Colonic mucosa (tissue), 4 donors: Measurements from ENCODE around the gene RAMACL. TPM values are rescaled to one million over a fixed set of nuclear protein-coding genes. Genes with fewer than 3 reads are reported as not detected.

ENCODE experiments used
- DNase-seq: peaks from one replicate; pipeline ENCODE4 v3.0.0-alpha.2; 2020
- H3K27ac ChIP-seq: fragments of 200-600 bp; one replicate; pipeline ENCODE4 v1.8.0; 2021
- H3K27me3 ChIP-seq: fragments of 200-600 bp; one replicate; pipeline ENCODE4 v1.8.0; 2021
- H3K36me3 ChIP-seq: fragments of 200-600 bp; one replicate; pipeline ENCODE4 v1.8.0; 2021
- H3K4me1 ChIP-seq: fragments of 200-600 bp; one replicate; pipeline ENCODE4 v1.8.0; 2021; ENCODE audit warnings: mild to moderate bottlenecking
- H3K4me3 ChIP-seq: fragments of 200-600 bp; one replicate; pipeline ENCODE4 v1.8.0; 2021
- H3K9ac ChIP-seq, 2 donors: one replicate each; pipeline ENCODE4 v1.7.0; 2013; ENCODE audit warnings: control low read depth in 2 of 2, low read depth in 2 of 2, low read length in 2 of 2
- H3K9me3 ChIP-seq: fragments of 200-600 bp; one replicate; pipeline ENCODE4 v1.8.0; 2021
- CTCF ChIP-seq: fragments of 200-600 bp; IDR thresholded peaks from one replicate; pipeline ENCODE4 v1.8.0; 2022; ENCODE audit warnings: antibody characterized with exemption, mild to moderate bottlenecking
- intact Hi-C: fragments of 100-400 bp; cut with DNase I; formaldehyde crosslinking; loops from one replicate; pipeline ENCODE4 v1.14.1; 2022
- total RNA-seq, 2 donors: library from RNA; stranded (reverse); fragmentation: NEBNext Ultra II Directional in 1 of 2; extraction: Animal tissue kit (Norgen Biotek cat#: 25700) in 1 of 2; gene quantifications; one replicate each; pipeline ENCODE4 v1.2.1, GENCODE V29; 2021
- donor health status: healthy.
- donor health status: DM: no; HTN: no; CAD: no.
- donor health status: DM: no; HTN: no; CAD: no.

Gene RAMACL
- total RNA-seq, 2 donors from 2014 or later = 0.48 to 0.54 TPM

GRCh38 chr6:166620478-166621113 lies 34.1 kb upstream of the RAMACL start:
- H3K36me3 ChIP-seq = no peaks in the 10 kb centered on the region
- H3K4me1 ChIP-seq = no peaks in the 10 kb centered on the region
- no peak for DNase-seq
- H3K9me3 ChIP-seq = no peaks in the 10 kb centered on the region
- intact Hi-C loops = no loop called here
- no peak overlapping the region for H3K4me3 ChIP-seq
- H3K27ac ChIP-seq = no peak overlapping the region
- no peaks in the 10 kb centered on the region for H3K27me3 ChIP-seq
- TF ChIP-seq CTCF = no peak
- no peak overlapping the region for H3K9ac ChIP-seq

- TF ChIP-seq CTCF = no peak
- intact Hi-C loops = no loop called here
- Histone ChIP-seq H3K4me3 (no peak overlapping the region), H3K27me3 (no peaks in the 10 kb centered on the region), H3K27ac (no peak overlapping the region), H3K4me1 (no peaks in the 10 kb centered on the region), H3K36me3 (no peaks in the 10 kb centered on the region), H3K9me3 (no peaks in the 10 kb centered on the region), H3K9ac (no peak overlapping the region)
- DNase-seq = no peak
These were observed 33.4 kb upstream of the RAMACL start for GRCh38 chr6:166619912-166620311.

- DNase-seq = peak; percentile 11
- Histone ChIP-seq H3K27ac (no peak overlapping the region), H3K4me1 (no peaks in the 10 kb centered on the region)
These were observed 32.6 kb upstream of the RAMACL start for GRCh38 chr6:166618866-166619761.

GRCh38 chr6:166618251-166618650 lies 31.8 kb upstream of the RAMACL start:
- H3K9me3 ChIP-seq = no peaks in the 10 kb centered on the region
- no peaks in the 10 kb centered on the region for H3K36me3 ChIP-seq
- H3K4me1 ChIP-seq = no peaks in the 10 kb centered on the region
- H3K9ac ChIP-seq = no peak overlapping the region
- H3K27me3 ChIP-seq = no peaks in the 10 kb centered on the region
- no peak for DNase-seq
- intact Hi-C loops = no loop called here
- no peak for TF ChIP-seq CTCF
- no peak overlapping the region for H3K27ac ChIP-seq
- H3K4me3 ChIP-seq = no peak overlapping the region

More at GRCh38 chr6:166618866-166619761, 32.6 kb upstream of the RAMACL start:
- Histone ChIP-seq H3K9ac (no peak overlapping the region), H3K27me3 (no peaks in the 10 kb centered on the region), H3K4me3 (no peak overlapping the region), H3K9me3 (no peaks in the 10 kb centered on the region), H3K36me3 (no peaks in the 10 kb centered on the region)
- intact Hi-C loops = no loop called here
- TF ChIP-seq CTCF = no peak

- Histone ChIP-seq H3K27ac (no peak overlapping the region), H3K4me1 (no peaks in the 10 kb centered on the region), H3K9ac (no peak overlapping the region), H3K4me3 (no peak overlapping the region), H3K27me3 (no peaks in the 10 kb centered on the region), H3K9me3 (no peaks in the 10 kb centered on the region), H3K36me3 (no peaks in the 10 kb centered on the region)
- intact Hi-C loops = no loop called here
- no peak for DNase-seq
- no peak for TF ChIP-seq CTCF
These were observed 30.9 kb upstream of the RAMACL start for GRCh38 chr6:166617359-166617758.
